GM15510 (cell line): Measurements from ENCODE around the gene CD80.

Experiments
- POLR2A ChIP-seq: IDR thresholded peaks from 3 replicates; pipeline ENCODE4 v1.6.1; 2011; ENCODE audit warnings: borderline replicate concordance; ENCODE audit not compliant: insufficient read length; ENCODE audit errors: extremely low read depth

The CD80 gene

GRCh38 chr3:119560160-119560559, 746 bp upstream of the CD80 start:
- no peak for TF ChIP-seq POLR2A

GRCh38 chr3:119558626-119559317, 642 bp downstream of the CD80 start:
- TF ChIP-seq POLR2A, result no peak

- TF ChIP-seq POLR2A, result no peak
Measured at GRCh38 chr3:119557877-119558269, 1.5 kb downstream of the CD80 start.

GRCh38 chr3:119557192-119557876, 2.1 kb downstream of the CD80 start:
- TF ChIP-seq POLR2A, result no peak

- peak; percentile 1 for TF ChIP-seq POLR2A
Measured at GRCh38 chr3:119555929-119556328, 3.5 kb downstream of the CD80 start.

- no peak for TF ChIP-seq POLR2A
Measured at GRCh38 chr3:119555309-119555735, 4.1 kb downstream of the CD80 start.

GRCh38 chr3:119553823-119554415, 5.5 kb downstream of the CD80 start:
- no peak for TF ChIP-seq POLR2A

GRCh38 chr3:119551598-119551997, 7.8 kb downstream of the CD80 start:
- no peak for TF ChIP-seq POLR2A

- no peak for TF ChIP-seq POLR2A
Measured at GRCh38 chr3:119550192-119550910, 9.1 kb downstream of the CD80 start.

GRCh38 chr3:119548341-119548740, 11.1 kb downstream of the CD80 start:
- no peak for TF ChIP-seq POLR2A

GRCh38 chr3:119547227-119547626, 12.2 kb downstream of the CD80 start:
- TF ChIP-seq POLR2A, result no peak

- TF ChIP-seq POLR2A, result no peak
Measured at GRCh38 chr3:119543147-119543546, 16.3 kb downstream of the CD80 start.

GRCh38 chr3:119542168-119542767, 17.1 kb downstream of the CD80 start:
- no peak for TF ChIP-seq POLR2A

- no peak for TF ChIP-seq POLR2A
Measured at GRCh38 chr3:119541547-119541946, 17.9 kb downstream of the CD80 start.

- no peak for TF ChIP-seq POLR2A
Measured at GRCh38 chr3:119538772-119539171, 20.6 kb downstream of the CD80 start.
